Umbilical cord (tissue), 2 donors: ENCODE results near the gene ATG10. TPM values are rescaled to one million over a fixed set of nuclear protein-coding genes. Genes with fewer than 3 reads are reported as not detected.
"Not testable (repeated sequence)": the region's sequence is repeated elsewhere in the genome, so short reads cannot be mapped to it uniquely, and the experiment has no call there.

Source experiments
- DNase-seq: peaks from one replicate; pipeline ENCODE4 v3.0.0-alpha.2; 2015; ENCODE audit warnings: low spot score
- total RNA-seq: library from RNA; depleted of rRNA; stranded (reverse); fragments of >200 nt; gene quantifications from one replicate; pipeline ENCODE4 v1.2.3, GENCODE V29; 2014; ENCODE audit warnings: low replicate concordance; ENCODE audit not compliant: insufficient read depth

The ATG10 gene
- total RNA-seq, 1 donor from 2014 or later, result 11.3 TPM

DNA sequence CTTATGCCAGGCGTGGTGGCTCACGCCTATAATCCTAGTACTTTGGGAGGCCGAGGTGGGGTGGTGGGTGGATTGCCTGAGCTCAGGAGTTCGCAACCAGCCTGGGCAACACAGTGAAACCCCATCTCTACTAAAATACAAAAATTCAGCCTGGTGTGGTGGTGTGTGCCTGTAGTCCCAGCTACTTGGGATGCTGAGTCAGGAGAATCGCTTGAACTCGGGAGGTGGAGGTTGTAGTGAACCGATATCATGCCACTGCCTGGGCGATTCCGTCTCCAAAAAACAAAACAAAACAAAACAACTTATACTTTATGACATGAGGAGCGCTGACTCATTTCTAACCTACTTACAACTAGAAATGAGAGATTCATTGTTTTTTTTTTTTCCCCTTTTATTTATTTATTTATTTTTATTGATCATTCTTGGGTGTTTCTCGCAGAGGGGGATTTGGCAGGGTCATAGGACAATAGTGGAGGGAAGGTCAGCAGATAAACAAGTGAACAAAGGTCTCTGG lies 10.4 kb downstream of the ATG10 start:
- not testable (repeated sequence) for DNase-seq

- not testable (repeated sequence) for DNase-seq
Measured at GRCh38 chr5:81983148-81983547, 11.3 kb downstream of the ATG10 start.

GRCh38 chr5:81983563-81983962 lies 11.7 kb downstream of the ATG10 start:
- DNase-seq, result not testable (repeated sequence)

DNA sequence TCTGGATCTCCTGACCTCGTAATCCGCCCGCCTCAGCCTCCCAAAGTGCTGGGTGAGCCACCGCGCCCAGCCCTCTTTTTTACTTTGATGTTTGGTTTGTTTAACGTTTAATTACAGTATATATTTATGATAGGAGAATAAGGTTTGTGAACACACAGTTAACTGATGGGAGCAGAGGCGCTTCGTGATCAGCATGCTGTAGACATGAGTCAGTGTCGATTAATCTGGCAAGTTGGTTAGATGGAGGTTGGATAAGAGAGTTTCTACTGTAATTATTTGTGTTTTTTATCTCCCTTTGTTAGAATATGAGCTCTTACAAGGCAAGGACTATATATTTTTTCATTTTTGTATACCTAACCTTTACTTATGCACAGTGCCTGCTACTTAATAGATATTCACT lies 14.3 kb downstream of the ATG10 start:
- DNase-seq, result no peak

DNA sequence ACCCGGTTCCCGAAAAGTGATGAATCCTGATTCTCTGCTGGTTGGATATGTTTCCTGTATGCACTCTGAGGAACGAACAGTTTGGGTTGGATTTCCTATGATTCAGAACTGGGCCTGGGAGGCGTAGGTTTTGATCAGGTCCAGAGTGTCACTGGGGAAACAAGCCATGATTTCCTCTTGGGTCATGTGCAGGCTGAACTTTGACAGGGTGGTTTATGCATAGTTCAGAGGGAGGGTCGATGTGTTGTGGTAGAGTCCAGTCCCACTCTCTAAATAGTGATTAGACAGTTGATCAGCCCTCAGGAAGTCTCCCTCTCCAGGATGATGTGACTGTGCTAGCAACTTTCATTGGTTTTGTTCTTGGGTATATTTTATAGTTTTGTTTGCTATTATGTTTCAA lies 17.4 kb downstream of the ATG10 start:
- DNase-seq, result no peak

- no peak for DNase-seq
Measured at GRCh38 chr5:81994679-81995078, 22.9 kb downstream of the ATG10 start.

- no peak for DNase-seq
Measured at GRCh38 chr5:81995407-81995806, 23.6 kb downstream of the ATG10 start.

- DNase-seq, result no peak
Measured at GRCh38 chr5:82004511-82004910, 32.7 kb downstream of the ATG10 start.

GRCh38 chr5:82009869-82010268 lies 38.0 kb downstream of the ATG10 start:
- DNase-seq, result not testable (repeated sequence)

GRCh38 chr5:82010696-82011095 lies 38.9 kb downstream of the ATG10 start:
- no peak for DNase-seq

DNA sequence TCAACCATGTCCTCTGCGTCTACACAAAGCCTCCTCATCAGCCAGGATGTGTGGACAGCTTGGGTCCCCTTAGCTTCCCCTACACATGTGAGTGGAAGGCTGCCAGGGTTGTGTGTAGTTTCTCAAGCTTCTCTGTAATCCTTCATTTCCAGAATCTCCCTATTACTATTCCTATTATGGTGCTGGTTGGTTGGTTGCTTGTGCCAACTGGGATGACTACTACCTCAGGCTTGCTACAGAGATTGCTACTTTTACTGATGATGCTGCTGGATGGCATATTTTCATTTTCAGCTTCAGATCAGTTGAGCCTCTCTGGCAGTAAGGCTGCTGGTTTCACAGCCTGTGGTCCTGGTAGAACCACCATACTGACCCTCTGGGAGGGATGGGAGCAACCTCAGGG lies 39.9 kb downstream of the ATG10 start:
- no peak for DNase-seq

- not testable (repeated sequence) for DNase-seq
Measured at GRCh38 chr5:82014644-82015043, 42.8 kb downstream of the ATG10 start.

- no peak for DNase-seq
Measured at GRCh38 chr5:82018462-82018861, 46.6 kb downstream of the ATG10 start.

GRCh38 chr5:82019342-82020138 lies 47.7 kb downstream of the ATG10 start:
- DNase-seq, result no peak

DNA sequence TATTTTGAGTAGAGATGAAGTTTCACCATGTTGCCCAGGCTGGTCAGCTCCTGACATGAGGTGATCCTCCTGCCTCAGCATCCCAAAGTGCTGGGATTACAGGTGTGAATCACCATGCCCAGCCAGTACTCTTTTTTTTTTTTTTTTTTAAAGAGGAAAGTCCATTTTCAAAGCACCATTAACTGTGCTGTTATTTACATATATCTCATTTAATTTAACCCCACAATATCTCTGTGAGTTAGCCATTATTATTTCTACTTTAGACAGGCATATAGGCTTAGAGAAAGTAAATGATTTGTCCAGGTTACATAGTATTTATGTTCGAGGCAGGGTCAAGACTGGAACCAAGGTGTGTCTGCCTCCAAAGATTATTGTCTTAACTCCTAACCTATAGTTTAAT lies 50.7 kb downstream of the ATG10 start:
- no peak for DNase-seq

GRCh38 chr5:82023644-82024043 lies 51.8 kb downstream of the ATG10 start:
- DNase-seq, result no peak

GRCh38 chr5:82031220-82032119 lies 59.6 kb downstream of the ATG10 start:
- DNase-seq, result no peak

GRCh38 chr5:82042894-82043293 lies 71.1 kb downstream of the ATG10 start:
- not testable (repeated sequence) for DNase-seq

DNA sequence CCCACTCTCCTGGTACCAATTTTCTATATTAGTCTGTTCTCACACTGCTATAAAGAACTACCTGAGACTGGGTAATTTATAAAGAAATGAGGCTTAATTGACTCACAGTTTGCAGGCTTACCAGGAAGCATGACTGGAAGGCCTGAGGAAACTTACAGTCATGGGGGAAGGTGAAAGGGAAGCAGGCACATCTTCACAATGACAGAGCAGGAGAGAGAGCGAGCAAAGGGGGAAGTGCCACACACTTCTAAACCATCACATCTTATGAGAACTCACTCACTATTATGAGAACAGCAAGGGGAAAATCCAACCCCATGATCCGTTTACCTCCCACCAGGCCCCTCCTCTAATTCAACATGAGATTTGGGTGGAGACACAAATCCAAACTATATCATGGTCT lies 72.2 kb downstream of the ATG10 start:
- no peak for DNase-seq

- peak; percentile 82 for DNase-seq
Measured at GRCh38 chr5:82045554-82046275, 73.9 kb downstream of the ATG10 start.

GRCh38 chr5:82046276-82046647 lies 74.4 kb downstream of the ATG10 start:
- no peak for DNase-seq

DNA sequence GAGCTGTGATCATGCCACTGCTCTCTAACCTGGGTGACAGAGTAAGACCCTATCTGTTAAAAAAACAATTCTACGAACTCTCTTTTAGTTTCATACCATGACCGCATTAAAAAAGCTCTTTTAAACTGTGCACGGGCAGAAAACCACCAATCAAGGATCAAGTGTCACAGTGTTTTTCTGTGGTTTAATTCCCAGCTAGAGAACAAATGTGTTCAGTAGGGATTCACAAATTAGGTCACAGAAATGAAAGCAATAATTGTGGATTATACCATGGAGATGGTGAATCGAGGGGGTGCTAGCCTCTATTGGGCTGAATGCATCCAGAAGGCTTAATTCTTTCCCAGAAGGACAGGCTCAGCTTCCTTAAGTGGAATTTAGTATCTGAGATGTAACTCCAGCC lies 79.1 kb downstream of the ATG10 start:
- no peak for DNase-seq
